K562 (cell line): ENCODE data around the gene WDFY2. TPM values are rescaled to one million over a fixed set of nuclear protein-coding genes. Genes with fewer than 3 reads are reported as not detected.

ENCODE experiments used
- ARID2 ChIP-seq: fragments of 450-650 bp; IDR thresholded peaks from 2 replicates; pipeline ENCODE4 v1.6.1; 2017; ENCODE audit warnings: antibody characterized with exemption, mild to moderate bottlenecking
- ATF7 ChIP-seq: fragments of 450-650 bp; IDR thresholded peaks from 2 replicates; pipeline ENCODE4 v1.7.1; 2014; ENCODE audit warnings: mild to moderate bottlenecking, moderate library complexity
- CBFA2T3 ChIP-seq: fragments of 450-650 bp; IDR thresholded peaks from 2 replicates; pipeline ENCODE4 v1.6.1; 2017
- ESRRB ChIP-seq: fragments of 250-450 bp; sonication (Bioruptor Pico); IDR thresholded peaks from 2 replicates; pipeline ENCODE4 v1.5.0; 2020; ENCODE audit warnings: mild to moderate bottlenecking, moderate library complexity, borderline replicate concordance
- ETV5 ChIP-seq: sonication (generic); formaldehyde crosslinking; IDR thresholded peaks from 2 replicates; pipeline ENCODE4 v1.4.0; 2020; ENCODE audit warnings: low read depth, mild to moderate bottlenecking, missing genetic modification reagents
- EZH2 ChIP-seq: IDR thresholded peaks from 2 replicates; pipeline ENCODE4 v1.6.1; 2012; ENCODE audit warnings: low read depth, mild to moderate bottlenecking, inconsistent platforms, low read length, borderline replicate concordance
- HDAC3 ChIP-seq: fragments of 450-650 bp; IDR thresholded peaks from 2 replicates; pipeline ENCODE4 v1.6.1; 2018; ENCODE audit warnings: borderline replicate concordance, mild to moderate bottlenecking, moderate library complexity; ENCODE audit not compliant: partially characterized antibody
- HDAC8 ChIP-seq: fragments of 450-650 bp; IDR thresholded peaks from 2 replicates; pipeline ENCODE4 v1.6.1; 2016; ENCODE audit warnings: mild to moderate bottlenecking, missing genetic modification characterization, moderate library complexity, missing compliant biosample characterization
- NBN ChIP-seq: fragments of 450-650 bp; IDR thresholded peaks from 2 replicates; pipeline ENCODE4 v1.6.1; 2016; ENCODE audit warnings: low read depth, mild to moderate bottlenecking
- POLR3G ChIP-seq: IDR thresholded peaks from 2 replicates; pipeline ENCODE4 v1.6.1; 2011; ENCODE audit not compliant: insufficient read length, insufficient replicate concordance; ENCODE audit errors: extremely low read depth
- SAFB ChIP-seq: fragments of 200-400 bp; formaldehyde crosslinking; IDR thresholded peaks from 2 replicates; pipeline ENCODE4 v1.6.1; 2017; ENCODE audit warnings: low read depth, low read length, borderline replicate concordance
- TFAM ChIP-seq: fragments of 250-450 bp; sonication (Bioruptor Pico); conservative IDR thresholded peaks from 2 replicates; pipeline ENCODE4 v1.5.0; 2021; ENCODE audit warnings: mild to moderate bottlenecking, moderate library complexity
- XRCC3 ChIP-seq: fragments of 450-650 bp; IDR thresholded peaks from 2 replicates; pipeline ENCODE4 v1.6.1; 2017; ENCODE audit warnings: mild to moderate bottlenecking, moderate library complexity
- YY1 ChIP-seq, 3 experiments: IDR thresholded peaks; 2 replicates each; pipeline ENCODE4 v1.6.1; 2011; ENCODE audit warnings: low read length in 2 of 3, mild to moderate bottlenecking in 2 of 3, moderate library complexity in 2 of 3, borderline replicate concordance in 1 of 3, control low read depth in 1 of 3, low read depth in 1 of 3; ENCODE audit not compliant: insufficient read depth in 3 of 3, insufficient replicate concordance in 2 of 3, control insufficient read depth in 1 of 3, insufficient read length in 1 of 3; ENCODE audit errors: extremely low read depth in 1 of 3
- ZC3H4 ChIP-seq: sonication (generic); formaldehyde crosslinking; IDR thresholded peaks from 2 replicates; pipeline ENCODE4 v1.9.0; 2021; ENCODE audit warnings: missing genetic modification reagents, borderline replicate concordance
- ZFX ChIP-seq: sonication (generic); formaldehyde crosslinking; IDR thresholded peaks from 2 replicates; pipeline ENCODE4 v1.8.0; 2022; ENCODE audit warnings: mild to moderate bottlenecking, missing genetic modification reagents, moderate library complexity
- ZNF175 ChIP-seq: fragments of 200-800 bp; sonication (Bioruptor generic); IDR thresholded peaks from 2 replicates; pipeline ENCODE4 v1.6.1; 2016; ENCODE audit warnings: low read depth, mild to moderate bottlenecking, missing genetic modification characterization, missing compliant biosample characterization
- ZNF239 ChIP-seq: fragments of 250-450 bp; sonication (Bioruptor Pico); IDR thresholded peaks from 2 replicates; pipeline ENCODE4 v1.4.0; 2020; ENCODE audit warnings: mild to moderate bottlenecking
- polyA plus RNA-seq, 8 experiments: library from polyadenylated mRNA; depleted of rRNA in 4 of 8; stranded (reverse) in 5 of 8; unstranded in 3 of 8; fragments of >200 nt; fragmentation: Nextera tagmentation in 2 of 8; fragmentation: Illumina TruSeq in 1 of 8; extraction: Ambion mirVana in 2 of 8; extraction: Trizol in 1 of 8; gene quantifications; 2 replicates each; pipeline versions ENCODE4 v1.2.1 to v1.2.3, GENCODE V29; 2011 to 2014; ENCODE audit warnings: inconsistent platforms in 1 of 8, missing spikeins in 1 of 8
- total RNA-seq, 7 experiments: library from RNA; depleted of rRNA in 6 of 7; stranded (reverse); fragments of >200 nt in 6 of 7; fragmentation: Illumina TruSeq in 2 of 7; extraction: Trizol in 2 of 7; gene quantifications; 2 replicates each; pipeline versions ENCODE4 v1.2.1 to v1.2.3, GENCODE V29; 2011 to 2021; ENCODE audit warnings: low replicate concordance in 1 of 7
- TF ChIP-seq, protein P1 (sequence below), 2 experiments: fragments of 450-650 bp; IDR thresholded peaks; 2 replicates each; pipeline ENCODE4 v1.6.1; 2018; ENCODE audit warnings: mild to moderate bottlenecking in 2 of 2, low read depth in 1 of 2; ENCODE audit not compliant: partially characterized antibody in 2 of 2
- TF ChIP-seq, protein P2 (sequence below): IDR thresholded peaks from 2 replicates; pipeline ENCODE4 v1.6.1; 2011; ENCODE audit warnings: borderline replicate concordance, low read depth, mild to moderate bottlenecking, moderate library complexity, low read length; ENCODE audit not compliant: insufficient read depth, poor library complexity, severe bottlenecking

WDFY2 gene
- total and polyA plus RNA-seq, 9 of the 15 experiments (the other 6 are each of a cell fraction or from before 2014, with no cell fraction given) = 0.66 to 6.4 (median 4.4) TPM

DNA sequence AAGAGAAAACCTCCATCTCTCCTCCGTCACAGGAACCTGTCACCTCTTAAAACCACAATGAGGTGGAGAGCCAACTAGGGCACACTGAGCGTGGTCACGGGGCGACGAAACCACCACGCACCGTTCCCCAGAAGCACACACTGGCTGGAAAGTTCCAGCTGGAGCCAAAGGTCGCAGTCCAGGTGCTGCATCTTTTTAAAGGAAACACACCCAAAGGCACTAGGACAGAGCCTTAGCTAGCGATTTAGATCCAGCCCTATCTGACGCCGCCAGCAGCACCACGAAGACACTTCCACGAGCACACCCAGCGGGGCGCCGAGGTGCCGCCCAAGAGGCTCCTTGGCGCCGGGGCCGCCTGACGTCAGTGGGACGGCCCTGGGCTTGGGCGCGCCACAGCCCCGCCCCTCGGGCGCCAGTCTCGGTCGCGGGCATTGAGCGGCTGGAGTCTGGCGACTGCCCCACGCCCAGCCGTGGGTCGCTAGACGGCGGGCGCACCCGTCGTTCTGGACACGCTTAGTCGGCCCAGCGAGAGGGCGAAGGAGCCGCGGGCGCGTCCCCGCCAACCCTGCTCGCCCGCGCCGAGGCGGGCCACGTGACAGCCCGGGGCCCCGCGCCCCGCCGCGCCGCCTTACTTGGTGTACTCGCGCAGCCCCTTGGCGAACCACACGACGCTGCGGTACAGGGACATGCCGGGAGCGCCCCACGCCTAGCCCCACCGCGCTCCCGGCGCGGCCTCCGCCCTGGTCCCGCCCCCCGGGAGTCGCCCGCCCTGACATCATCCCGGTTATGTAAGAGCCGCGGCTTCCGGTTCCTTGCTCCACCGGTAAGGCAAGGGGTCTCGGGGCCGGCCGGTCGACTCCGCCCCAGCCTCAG is 219.4 kb downstream of the WDFY2 start, which contains the start of gene DHRS12 (continued):
- TF ChIP-seq, protein P1, sequence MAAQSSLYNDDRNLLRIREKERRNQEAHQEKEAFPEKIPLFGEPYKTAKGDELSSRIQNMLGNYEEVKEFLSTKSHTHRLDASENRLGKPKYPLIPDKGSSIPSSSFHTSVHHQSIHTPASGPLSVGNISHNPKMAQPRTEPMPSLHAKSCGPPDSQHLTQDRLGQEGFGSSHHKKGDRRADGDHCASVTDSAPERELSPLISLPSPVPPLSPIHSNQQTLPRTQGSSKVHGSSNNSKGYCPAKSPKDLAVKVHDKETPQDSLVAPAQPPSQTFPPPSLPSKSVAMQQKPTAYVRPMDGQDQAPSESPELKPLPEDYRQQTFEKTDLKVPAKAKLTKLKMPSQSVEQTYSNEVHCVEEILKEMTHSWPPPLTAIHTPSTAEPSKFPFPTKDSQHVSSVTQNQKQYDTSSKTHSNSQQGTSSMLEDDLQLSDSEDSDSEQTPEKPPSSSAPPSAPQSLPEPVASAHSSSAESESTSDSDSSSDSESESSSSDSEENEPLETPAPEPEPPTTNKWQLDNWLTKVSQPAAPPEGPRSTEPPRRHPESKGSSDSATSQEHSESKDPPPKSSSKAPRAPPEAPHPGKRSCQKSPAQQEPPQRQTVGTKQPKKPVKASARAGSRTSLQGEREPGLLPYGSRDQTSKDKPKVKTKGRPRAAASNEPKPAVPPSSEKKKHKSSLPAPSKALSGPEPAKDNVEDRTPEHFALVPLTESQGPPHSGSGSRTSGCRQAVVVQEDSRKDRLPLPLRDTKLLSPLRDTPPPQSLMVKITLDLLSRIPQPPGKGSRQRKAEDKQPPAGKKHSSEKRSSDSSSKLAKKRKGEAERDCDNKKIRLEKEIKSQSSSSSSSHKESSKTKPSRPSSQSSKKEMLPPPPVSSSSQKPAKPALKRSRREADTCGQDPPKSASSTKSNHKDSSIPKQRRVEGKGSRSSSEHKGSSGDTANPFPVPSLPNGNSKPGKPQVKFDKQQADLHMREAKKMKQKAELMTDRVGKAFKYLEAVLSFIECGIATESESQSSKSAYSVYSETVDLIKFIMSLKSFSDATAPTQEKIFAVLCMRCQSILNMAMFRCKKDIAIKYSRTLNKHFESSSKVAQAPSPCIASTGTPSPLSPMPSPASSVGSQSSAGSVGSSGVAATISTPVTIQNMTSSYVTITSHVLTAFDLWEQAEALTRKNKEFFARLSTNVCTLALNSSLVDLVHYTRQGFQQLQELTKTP (IDR thresholded peaks at IDR 0.05; ENCODE audit: low read depth in 1 of 2, partially characterized antibody in 2 of 2) = no peak
- TF ChIP-seq HDAC8 (tag) (no peak), TFAM (CRISPR knock-in tag) (no peak), XRCC3 (no peak), ZFX (CRISPR knock-in tag) (no peak; the same call in none of the 2 replicates), SAFB (peak; percentile 47; the same call in 1 of the 2 replicates), ETV5 (CRISPR knock-in tag) (0 out of 2 replicates have a peak, but pooled peaks have one; percentile 10), POLR3G (no peak), EZH2 (no peak), ARID2 (no peak), ZNF175 (CRISPR knock-in tag) (no peak), ATF7 (peak; percentile 94), NBN (peak; percentile 41; the same call in 1 of the 2 replicates), ZNF239 (no peak), ESRRB (no peak), HDAC3 (no peak), ZC3H4 (CRISPR knock-in tag) (no peak), YY1 (IDR thresholded peaks at IDR 0.05; ENCODE audit: borderline replicate concordance in 1 of 3, control insufficient read depth in 1 of 3, extremely low read depth in 1 of 3, insufficient read depth in 3 of 3, insufficient read length in 1 of 3, insufficient replicate concordance in 2 of 3, low read depth in 1 of 3, low read length in 2 of 3) (peak in 1 of 3 experiments; percentile 15), CBFA2T3 (peak; percentile 90)
- TF ChIP-seq, protein P2, sequence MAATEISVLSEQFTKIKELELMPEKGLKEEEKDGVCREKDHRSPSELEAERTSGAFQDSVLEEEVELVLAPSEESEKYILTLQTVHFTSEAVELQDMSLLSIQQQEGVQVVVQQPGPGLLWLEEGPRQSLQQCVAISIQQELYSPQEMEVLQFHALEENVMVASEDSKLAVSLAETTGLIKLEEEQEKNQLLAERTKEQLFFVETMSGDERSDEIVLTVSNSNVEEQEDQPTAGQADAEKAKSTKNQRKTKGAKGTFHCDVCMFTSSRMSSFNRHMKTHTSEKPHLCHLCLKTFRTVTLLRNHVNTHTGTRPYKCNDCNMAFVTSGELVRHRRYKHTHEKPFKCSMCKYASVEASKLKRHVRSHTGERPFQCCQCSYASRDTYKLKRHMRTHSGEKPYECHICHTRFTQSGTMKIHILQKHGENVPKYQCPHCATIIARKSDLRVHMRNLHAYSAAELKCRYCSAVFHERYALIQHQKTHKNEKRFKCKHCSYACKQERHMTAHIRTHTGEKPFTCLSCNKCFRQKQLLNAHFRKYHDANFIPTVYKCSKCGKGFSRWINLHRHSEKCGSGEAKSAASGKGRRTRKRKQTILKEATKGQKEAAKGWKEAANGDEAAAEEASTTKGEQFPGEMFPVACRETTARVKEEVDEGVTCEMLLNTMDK = peak; percentile 25
